HEK293 (cell line): ENCODE data around the gene MVD.

Experiments
- BCL11A ChIP-seq: fragments of 450-650 bp; formaldehyde crosslinking; IDR thresholded peaks from 2 replicates; pipeline ENCODE4 v1.5.1; 2016; ENCODE audit warnings: low read depth, missing biosample characterization, missing genetic modification characterization
- CTCF ChIP-seq: fragments of 450-650 bp; formaldehyde crosslinking; IDR thresholded peaks from 2 replicates; pipeline ENCODE4 v1.5.1; 2016; ENCODE audit warnings: missing biosample characterization, missing genetic modification characterization
- GLI4 ChIP-seq: fragments of 450-650 bp; formaldehyde crosslinking; IDR thresholded peaks from 2 replicates; pipeline ENCODE4 v1.5.1; 2016; ENCODE audit warnings: missing biosample characterization, missing genetic modification characterization
- KLF9 ChIP-seq: fragments of 450-650 bp; formaldehyde crosslinking; IDR thresholded peaks from 2 replicates; pipeline ENCODE4 v1.5.1; 2016; ENCODE audit warnings: missing biosample characterization, missing genetic modification characterization, low read depth
- PATZ1 ChIP-seq: fragments of 450-650 bp; formaldehyde crosslinking; IDR thresholded peaks from 2 replicates; pipeline ENCODE4 v1.5.1; 2016; ENCODE audit warnings: missing biosample characterization, missing genetic modification characterization
- REST ChIP-seq: fragments of 450-650 bp; formaldehyde crosslinking; IDR thresholded peaks from 2 replicates; pipeline ENCODE4 v1.5.1; 2016; ENCODE audit warnings: missing biosample characterization, missing genetic modification characterization
- SCRT1 ChIP-seq: fragments of 450-650 bp; formaldehyde crosslinking; IDR thresholded peaks from 2 replicates; pipeline ENCODE4 v1.5.1; 2016; ENCODE audit warnings: missing biosample characterization, missing genetic modification characterization, borderline replicate concordance
- TCF7L2 ChIP-seq: IDR thresholded peaks from 2 replicates; pipeline ENCODE4 v1.6.1; 2011; ENCODE audit warnings: low read depth, mild to moderate bottlenecking, inconsistent platforms, low read length, moderate library complexity, borderline replicate concordance
- YY2 ChIP-seq: fragments of 450-650 bp; formaldehyde crosslinking; IDR thresholded peaks from 2 replicates; pipeline ENCODE4 v1.5.1; 2016; ENCODE audit warnings: missing biosample characterization, missing genetic modification characterization

GRCh38 chr16:88697831-88698615 is 35.1 kb upstream of the MVD start:
- TF ChIP-seq CTCF (tag by site-specific recombination) (peak; percentile 72), REST (tag by site-specific recombination) (no peak), BCL11A (tag by site-specific recombination) (no peak), YY2 (no peak), KLF9 (no peak), PATZ1 (tag by site-specific recombination) (no peak), GLI4 (tag by site-specific recombination) (no peak), SCRT1 (no peak), TCF7L2 (no peak)
